Measurements from ENCODE around the gene TDRKH. TPM values are rescaled to one million over a fixed set of nuclear protein-coding genes. Genes with fewer than 3 reads are reported as not detected.
"Not testable (repeated sequence)": the region's sequence is repeated elsewhere in the genome, so short reads cannot be mapped to it uniquely, and the experiment has no call there.

TDRKH gene
- total RNA-seq, 4 donors from 2014 or later: 3.2 to 4.9 (median 4.1) TPM

- DNase-seq (ENCODE audit: low spot score) (no peak), ATAC-seq (ENCODE audit: low FRiP score) (no peak)
- no peak for TF ChIP-seq CTCF (IDR thresholded peaks at IDR 0.05)
Observed at GRCh38 chr1:151737479-151737878, 52.8 kb downstream of the TDRKH start.

- ATAC-seq (ENCODE audit: low FRiP score) (no peak), DNase-seq (ENCODE audit: low spot score) (no peak)
- no peak for TF ChIP-seq CTCF (IDR thresholded peaks at IDR 0.05)
Observed at GRCh38 chr1:151737026-151737425, 53.3 kb downstream of the TDRKH start.

- DNase-seq (ENCODE audit: low spot score); ATAC-seq (ENCODE audit: low FRiP score): not testable (repeated sequence)
Observed at GRCh38 chr1:151733995-151734394, 56.3 kb downstream of the TDRKH start.

- DNase-seq (ENCODE audit: low spot score) (no peak), ATAC-seq (ENCODE audit: low FRiP score) (no peak)
- TF ChIP-seq CTCF (IDR thresholded peaks at IDR 0.05): no peak
Observed at GRCh38 chr1:151733126-151733525, 57.2 kb downstream of the TDRKH start.

GRCh38 chr1:151729966-151730291 is 60.4 kb downstream of the TDRKH start:
- no peak for ATAC-seq (ENCODE audit: low FRiP score)
- TF ChIP-seq CTCF (IDR thresholded peaks at IDR 0.05): no peak
- DNase-seq (ENCODE audit: low spot score): no peak

GRCh38 chr1:151729157-151729965 is 60.9 kb downstream of the TDRKH start:
- DNase-seq (ENCODE audit: low spot score) (no peak), ATAC-seq (ENCODE audit: low FRiP score) (no peak)
- TF ChIP-seq CTCF (IDR thresholded peaks at IDR 0.05): no peak

- ATAC-seq (ENCODE audit: low FRiP score) (peak; percentile 82), DNase-seq (ENCODE audit: low spot score) (no peak)
- TF ChIP-seq CTCF (IDR thresholded peaks at IDR 0.05): no peak
Observed at GRCh38 chr1:151728151-151729054, 61.9 kb downstream of the TDRKH start.
